Right lobe of liver (tissue), 6 donors: ENCODE measurements around the gene HS6ST3. TPM values are rescaled to one million over a fixed set of nuclear protein-coding genes. Genes with fewer than 3 reads are reported as not detected.

Experiments used
- ATAC-seq, 4 donors: fragments of 200-7000 bp; cut with Tn5 transposase; one replicate each; pipeline ENCODE4 v1.9.1; 2020; ENCODE audit warnings: mild to moderate bottlenecking in 4 of 4, moderate library complexity in 4 of 4
- DNase-seq, 3 donors: peaks; one replicate each; pipeline ENCODE4 v3.0.0-alpha.2; 2020
- H3K27ac ChIP-seq, 3 donors: fragments of 200-600 bp; one replicate each; pipeline ENCODE4 v1.8.0; 2022
- H3K27me3 ChIP-seq, 2 donors: fragments of 200-600 bp; one replicate each; pipeline ENCODE4 v1.8.0; 2022
- H3K36me3 ChIP-seq, 4 donors: fragments of 200-600 bp; sonication (generic) in 1 of 4; one replicate each; pipeline versions ENCODE4 v1.5.1 to v1.8.0; 2017 to 2022; ENCODE audit warnings: control low read depth in 1 of 4
- H3K4me1 ChIP-seq, 4 donors: fragments of 200-600 bp; sonication (generic) in 1 of 4; one replicate each; pipeline versions ENCODE4 v1.5.1 to v1.8.0; 2017 to 2022; ENCODE audit warnings: control low read depth in 1 of 4
- H3K4me3 ChIP-seq, 3 donors: fragments of 200-600 bp; one replicate each; pipeline ENCODE4 v1.8.0; 2022
- H3K9me3 ChIP-seq, 4 donors: fragments of 200-600 bp; sonication (generic) in 1 of 4; one replicate each; pipeline versions ENCODE4 v1.5.1 to v1.8.0; 2017 to 2022; ENCODE audit warnings: control low read depth in 1 of 4
- CTCF ChIP-seq, 4 donors: fragments of 200-600 bp in 3 of 4; fragments of 450-650 bp in 1 of 4; IDR thresholded peaks; one replicate each; pipeline versions ENCODE4 v1.5.1 to v1.8.0; 2016 to 2022; ENCODE audit warnings: antibody characterized with exemption in 4 of 4, mild to moderate bottlenecking in 2 of 4
- POLR2A ChIP-seq: fragments of 450-650 bp; IDR thresholded peaks from one replicate; pipeline ENCODE4 v1.6.1; 2017; ENCODE audit warnings: antibody characterized with exemption, mild to moderate bottlenecking
- WGBS: methylation state at CpG from one replicate; pipeline ENCODE4 v1.1.6; 2018; ENCODE audit warnings: low coverage, low lambda C conversion rate; ENCODE audit not compliant: insufficient coverage; ENCODE audit errors: missing lambda C conversion rate; 5-methylcytosine and 5-hydroxymethylcytosine counted together
- intact Hi-C, 2 donors: fragments of 100-400 bp; cut with DNase I; formaldehyde crosslinking; loops; one replicate each; pipeline versions ENCODE4 v1.11.2 to v1.14.1; 2022
- total RNA-seq, 6 experiments: library from RNA; depleted of rRNA in 2 of 6; stranded (reverse); fragments of >200 nt in 2 of 6; fragmentation: NEBNext Ultra II Directional in 3 of 6; extraction: Animal tissue kit (Norgen Biotek cat#: 25700) in 3 of 6; gene quantifications; one replicate each; pipeline versions ENCODE4 v1.1.0 to v1.2.4, GENCODE V29; 2016 to 2023
- donor health status: DM: no; HTN: yes; CAD: no.
- donor health status: DM: no; HTN: no; CAD: no.
- donor health status: DM: no; HTN: no; CAD: no.
- donor health status: DM: no; HTN: yes; CAD: no.
- donor health status: DM: no; HTN: yes; CAD: no.

HS6ST3 gene
- total RNA-seq, 6 experiments from 2014 or later, result not detected

DNA sequence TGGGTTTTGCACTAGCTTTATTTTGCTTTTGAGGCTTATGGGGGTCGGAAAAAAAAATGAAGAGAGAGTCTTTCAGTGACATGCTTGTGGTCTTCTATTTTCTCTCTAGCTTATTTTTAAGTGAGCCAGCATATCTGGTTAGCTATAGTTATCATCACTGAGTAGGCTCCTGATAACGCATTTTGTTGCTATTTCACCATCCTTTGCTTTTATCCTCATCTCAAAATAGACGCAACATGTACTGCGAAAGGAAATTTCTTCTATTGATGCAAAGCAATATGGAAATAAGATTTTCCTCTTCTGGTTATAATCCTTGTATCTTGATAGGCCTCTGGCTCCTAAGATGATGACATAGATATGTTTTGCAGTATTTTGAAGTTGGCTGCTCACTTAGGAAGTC lies 630.5 kb downstream of the HS6ST3 start:
- intact Hi-C loops, result no loop called here
- no peak overlapping the region for H3K4me3 ChIP-seq
- no peak for TF ChIP-seq POLR2A
- no peak for TF ChIP-seq CTCF (IDR thresholded peaks at IDR 0.05)
- no peaks in the 10 kb centered on the region for H3K36me3 ChIP-seq
- H3K27me3 ChIP-seq, result no peaks in the 10 kb centered on the region
- WGBS, result 68% methylated on average over 4 of the region's 4 CpGs
- no peak for ATAC-seq
- no peak overlapping the region for H3K27ac ChIP-seq
- no peaks in the 10 kb centered on the region for H3K4me1 ChIP-seq
- no peaks in the 10 kb centered on the region for H3K9me3 ChIP-seq
- no peak for DNase-seq

GRCh38 chr13:96726651-96727050 lies 636.7 kb downstream of the HS6ST3 start:
- no peaks in the 10 kb centered on the region for H3K27me3 ChIP-seq
- no peaks in the 10 kb centered on the region for H3K36me3 ChIP-seq
- H3K9me3 ChIP-seq, result no peaks in the 10 kb centered on the region
- no peak overlapping the region for H3K4me3 ChIP-seq
- no peaks in the 10 kb centered on the region for H3K4me1 ChIP-seq
- no peak for DNase-seq
- intact Hi-C loops, result no loop called here
- TF ChIP-seq POLR2A, result no peak
- no peak for TF ChIP-seq CTCF (IDR thresholded peaks at IDR 0.05)
- ATAC-seq, result no peak
- no peak overlapping the region for H3K27ac ChIP-seq

GRCh38 chr13:96728463-96728862 lies 638.6 kb downstream of the HS6ST3 start:
- TF ChIP-seq POLR2A, result no peak
- no peak for TF ChIP-seq CTCF (IDR thresholded peaks at IDR 0.05)
- Histone ChIP-seq H3K9me3 (no peaks in the 10 kb centered on the region), H3K4me3 (no peak overlapping the region)

GRCh38 chr13:96730676-96731075 lies 640.8 kb downstream of the HS6ST3 start:
- ATAC-seq, result no peak
- intact Hi-C loops, result no loop called here

More at GRCh38 chr13:96728463-96728862, 638.6 kb downstream of the HS6ST3 start:
- WGBS, result 47% methylated on average over 2 of the region's 2 CpGs
- Histone ChIP-seq H3K36me3 (no peaks in the 10 kb centered on the region), H3K27ac (no peak overlapping the region), H3K27me3 (no peaks in the 10 kb centered on the region), H3K4me1 (no peaks in the 10 kb centered on the region)
- DNase-seq, result no peak
- no peak for ATAC-seq
- intact Hi-C loops, result no loop called here

More at GRCh38 chr13:96730676-96731075, 640.8 kb downstream of the HS6ST3 start:
- Histone ChIP-seq H3K4me1 (no peaks in the 10 kb centered on the region), H3K36me3 (no peaks in the 10 kb centered on the region), H3K27ac (no peak overlapping the region), H3K4me3 (no peak overlapping the region), H3K27me3 (no peaks in the 10 kb centered on the region), H3K9me3 (no peaks in the 10 kb centered on the region)
- DNase-seq, result no peak
- WGBS, result 67% methylated on average over 5 of the region's 5 CpGs
- no peak for TF ChIP-seq CTCF (IDR thresholded peaks at IDR 0.05)
- TF ChIP-seq POLR2A, result no peak
